Measurements from ENCODE around the gene CSNK1G1.

CSNK1G1 gene

GRCh38 chr15:64287953-64288352 lies 68.0 kb downstream of the CSNK1G1 start:
- no peak for TF ChIP-seq CTCF (IDR thresholded peaks at IDR 0.05)

GRCh38 chr15:64286473-64286872 lies 69.5 kb downstream of the CSNK1G1 start:
- TF ChIP-seq CTCF (IDR thresholded peaks at IDR 0.05): no peak

GRCh38 chr15:64285871-64286270 lies 70.1 kb downstream of the CSNK1G1 start:
- no peak for TF ChIP-seq CTCF (IDR thresholded peaks at IDR 0.05)

GRCh38 chr15:64285150-64285549 lies 70.8 kb downstream of the CSNK1G1 start:
- TF ChIP-seq CTCF (IDR thresholded peaks at IDR 0.05): no peak

- TF ChIP-seq CTCF (IDR thresholded peaks at IDR 0.05): no peak
These were observed 71.9 kb downstream of the CSNK1G1 start for GRCh38 chr15:64284042-64284441.

GRCh38 chr15:64282701-64283100 lies 73.3 kb downstream of the CSNK1G1 start:
- no peak for TF ChIP-seq CTCF (IDR thresholded peaks at IDR 0.05)

GRCh38 chr15:64279131-64279530 lies 76.8 kb downstream of the CSNK1G1 start:
- no peak for TF ChIP-seq CTCF (IDR thresholded peaks at IDR 0.05)

- no peak for TF ChIP-seq CTCF (IDR thresholded peaks at IDR 0.05)
These were observed 80.0 kb downstream of the CSNK1G1 start for GRCh38 chr15:64275934-64276333.

All from LNCAP (cell line).